Measurements from ENCODE around the gene SCN11A.

The SCN11A gene

GRCh38 chr3:39051649-39052561 is at the start of gene SCN11A, which contains the start of gene WDR48:
Gene SCN11A, minus strand, starts transcription at chr3:39051944. Its CDS starts 101,582 bp downstream, at chr3:38950362.
Gene WDR48, plus strand, starts transcription at chr3:39052016. Its CDS starts 10 bp downstream, at chr3:39052026.
- DNase-seq (ENCODE audit: extremely low spot score), result peak; percentile 92
- ChIA-PET CTCF (interaction anchor here (1.1 to 1.4 kb wide), 3 partner anchors 13 to 556 kb away, joined by 3 to 4 read pairs (median 4); partner anchors contain the start of gene EXOG), POLR2A (interaction anchor here (0.5 kb wide), 1 partner anchor 298 kb away, joined by 3 read pairs; no protein-coding TSS in a partner anchor)
- no peak for TF ChIP-seq CTCF (IDR thresholded peaks at IDR 0.05; ENCODE audit: control extremely low read depth, extremely low read depth, low read depth, missing control alignments)

GRCh38 chr3:39101022-39101689 is 49.4 kb upstream of the SCN11A start:
- POLR2A ChIA-PET, result no interaction called here
- peak; percentile 74 for TF ChIP-seq CTCF (IDR thresholded peaks at IDR 0.05; ENCODE audit: control extremely low read depth, extremely low read depth, low read depth, missing control alignments)
- DNase-seq (ENCODE audit: extremely low spot score), result peak; percentile 79
- CTCF ChIA-PET, result interaction anchor here (1.0 to 1.6 kb wide), 6 partner anchors 9 to 190 kb away, joined by 3 to 10 read pairs (median 5); no protein-coding TSS in a partner anchor

GRCh38 chr3:39100500-39100886 is 48.7 kb upstream of the SCN11A start:
- ChIA-PET CTCF (interaction anchor here (1.0 to 1.6 kb wide), 5 partner anchors 8 to 191 kb away, joined by 3 to 10 read pairs (median 5); no protein-coding TSS in a partner anchor), POLR2A (no interaction called here)
- DNase-seq (ENCODE audit: extremely low spot score), result no peak
- TF ChIP-seq CTCF (IDR thresholded peaks at IDR 0.05; ENCODE audit: control extremely low read depth, extremely low read depth, low read depth, missing control alignments), result no peak

GRCh38 chr3:39099738-39100499 is 48.2 kb upstream of the SCN11A start:
- no peak for TF ChIP-seq CTCF (IDR thresholded peaks at IDR 0.05; ENCODE audit: control extremely low read depth, extremely low read depth, low read depth, missing control alignments)
- ChIA-PET POLR2A (no interaction called here), CTCF (interaction anchor here (1.5 to 1.6 kb wide), 4 partner anchors 8 to 191 kb away, joined by 3 to 10 read pairs (median 6); no protein-coding TSS in a partner anchor)

GRCh38 chr3:39099242-39099641 is 47.5 kb upstream of the SCN11A start:
- ChIA-PET CTCF (no interaction called here), POLR2A (no interaction called here)
- no peak for DNase-seq (ENCODE audit: extremely low spot score)
- TF ChIP-seq CTCF (IDR thresholded peaks at IDR 0.05; ENCODE audit: control extremely low read depth, extremely low read depth, low read depth, missing control alignments), result no peak

More at GRCh38 chr3:39099738-39100499, 48.2 kb upstream of the SCN11A start:
- no peak for DNase-seq (ENCODE audit: extremely low spot score)
